Uterus (tissue), 4 donors: Measurements from ENCODE around the gene CTBS. TPM values are rescaled to one million over a fixed set of nuclear protein-coding genes. Genes with fewer than 3 reads are reported as not detected.

Source experiments
- DNase-seq, 2 donors: peaks; one replicate each; pipeline ENCODE4 v3.0.0-alpha.2; 2019 to 2020
- H3K27ac ChIP-seq, 2 donors: fragments of 200-600 bp; sonication (generic); 1 replicate in 1 of 2; 2 replicates in 1 of 2; pipeline ENCODE4 v1.5.1; 2016 to 2018
- H3K27me3 ChIP-seq, 2 donors: fragments of 200-600 bp; sonication (generic); one replicate each; pipeline ENCODE4 v1.5.1; 2018 to 2019; ENCODE audit warnings: control low read depth in 1 of 2
- H3K36me3 ChIP-seq, 2 donors: fragments of 200-600 bp; sonication (generic); one replicate each; pipeline ENCODE4 v1.5.1; 2019; ENCODE audit warnings: control low read depth in 1 of 2
- H3K4me1 ChIP-seq, 2 donors: fragments of 200-600 bp; sonication (generic); one replicate each; pipeline ENCODE4 v1.5.1; 2018 to 2019; ENCODE audit warnings: control low read depth in 1 of 2
- H3K4me3 ChIP-seq, 2 donors: fragments of 200-600 bp; sonication (generic); 1 replicate in 1 of 2; 2 replicates in 1 of 2; pipeline ENCODE4 v1.5.1; 2018 to 2019; ENCODE audit warnings: mild to moderate bottlenecking in 1 of 2
- H3K9me3 ChIP-seq, 2 donors: fragments of 200-600 bp; sonication (generic); one replicate each; pipeline ENCODE4 v1.5.1; 2019; ENCODE audit warnings: control low read depth in 1 of 2
- CTCF ChIP-seq, 4 experiments: fragments of 200-600 bp in 2 of 4; fragments of 450-650 bp in 2 of 4; sonication (generic) in 2 of 4; IDR thresholded peaks; one replicate each; pipeline ENCODE4 v1.5.1; 2016 to 2019; ENCODE audit warnings: antibody characterized with exemption in 4 of 4, mild to moderate bottlenecking in 2 of 4, moderate library complexity in 1 of 4
- POLR2A ChIP-seq, 2 donors: fragments of 450-650 bp; IDR thresholded peaks; one replicate each; pipeline ENCODE4 v1.6.1; 2016; ENCODE audit warnings: antibody characterized with exemption in 2 of 2, mild to moderate bottlenecking in 1 of 2, moderate library complexity in 1 of 2
- intact Hi-C: fragments of 100-400 bp; cut with DNase I; formaldehyde crosslinking; loops from one replicate; pipeline ENCODE4 v1.15.1; 2023; ENCODE audit warnings: low total_unique reads
- total RNA-seq, 4 donors: library from RNA; depleted of rRNA in 3 of 4; stranded (reverse); fragments of >200 nt in 3 of 4; gene quantifications; one replicate each; pipeline versions ENCODE4 v1.1.0 to v1.2.4, GENCODE V29; 2014 to 2023
- donor health status: DM: yes; HTN: yes; CAD: no.

Gene CTBS
- total RNA-seq, 4 donors from 2014 or later = 3.1 to 40.0 (median 17.4) TPM

GRCh38 chr1:84505493-84506001 is 68.7 kb downstream of the CTBS start:
- TF ChIP-seq CTCF (IDR thresholded peaks at IDR 0.05) (no peak), POLR2A (IDR thresholded peaks at IDR 0.05) (no peak)
- no peaks in the 10 kb centered on the region for H3K36me3 ChIP-seq
- no peaks in the 10 kb centered on the region for H3K27me3 ChIP-seq
- H3K4me3 ChIP-seq = peak overlapping the region; percentile 85 to 86
- H3K27ac ChIP-seq = peak overlapping the region; percentile 98
- intact Hi-C loops = no loop called here
- DNase-seq = peak in 1 of 2 donors; percentile 66
- peaks cover 6 to 9% of the 10 kb centered on the region in 2 donors for H3K4me1 ChIP-seq
- H3K9me3 ChIP-seq = peaks cover 0 to 4% of the 10 kb centered on the region in 2 donors

- Histone ChIP-seq H3K27me3 (no peaks in the 10 kb centered on the region), H3K9me3 (peaks cover 0 to 4% of the 10 kb centered on the region in 2 donors), H3K27ac (peak overlapping the region; percentile 98), H3K4me3 (peak overlapping the region; percentile 85 to 86), H3K36me3 (no peaks in the 10 kb centered on the region), H3K4me1 (peaks cover 6 to 9% of the 10 kb centered on the region in 2 donors)
- no peak for TF ChIP-seq CTCF (IDR thresholded peaks at IDR 0.05)
- no peak for TF ChIP-seq POLR2A (IDR thresholded peaks at IDR 0.05)
- intact Hi-C loops = no loop called here
- no peak for DNase-seq
Observed at GRCh38 chr1:84504580-84505492, 69.4 kb downstream of the CTBS start.

- DNase-seq = no peak
- TF ChIP-seq POLR2A (IDR thresholded peaks at IDR 0.05) = no peak
- no peak for TF ChIP-seq CTCF (IDR thresholded peaks at IDR 0.05)
- Histone ChIP-seq H3K27me3 (no peaks in the 10 kb centered on the region), H3K4me1 (peaks cover 6 to 9% of the 10 kb centered on the region in 2 donors), H3K36me3 (no peaks in the 10 kb centered on the region), H3K9me3 (no peaks in the 10 kb centered on the region), H3K4me3 (no peak overlapping the region), H3K27ac (no peak overlapping the region)
- intact Hi-C loops = no loop called here
Observed at GRCh38 chr1:84502927-84503326, 71.3 kb downstream of the CTBS start.

Other genes starting within 250 kb of the CTBS start
- not detected for gene DNASE2B, start 176.0 kb downstream of the CTBS start, total RNA-seq
- gene RPF1, start 95.2 kb downstream of the CTBS start, total RNA-seq = 10 to 100 TPM; 27.8 to 72.9 (median 46.7) TPM
- 1 to 10 TPM in 1 of 4 donors, under 1 TPM in 2, not detected in 1; 0.26 to 3.5 (median 0.91) TPM for gene SPATA1, start 68.1 kb downstream of the CTBS start, total RNA-seq
- gene GNG5, start 67.9 kb downstream of the CTBS start, total RNA-seq = 10 to 100 TPM in 3 of 4 donors, 1 to 10 TPM in 1; 6.7 to 62.3 (median 29.1) TPM
- gene SSX2IP, start 116.0 kb upstream of the CTBS start, total RNA-seq = 10 to 100 TPM in 3 of 4 donors, 1 to 10 TPM in 1; 2.9 to 34.3 (median 19.2) TPM